ENCODE data around the gene CD36. TPM values are rescaled to one million over a fixed set of nuclear protein-coding genes. Genes with fewer than 3 reads are reported as not detected.
A peak's percentile ranks its signal among the peaks of the same experiment; 100 is the strongest.

The CD36 gene
- total RNA-seq, 1 experiment from 2014 or later: 0.32 TPM

GRCh38 chr7:80686576-80686975 lies 48.1 kb downstream of the CD36 start:
- Histone ChIP-seq H4K20me1 (ENCODE audit: insufficient read depth) (no peaks in the 10 kb centered on the region), H3K9ac (ENCODE audit: low read length) (no peak overlapping the region), H3K9me2 (ENCODE audit: insufficient read depth) (no peaks in the 10 kb centered on the region), H3K4me2 (ENCODE audit: low read length) (no peak overlapping the region), H3K27me3 (ENCODE audit: insufficient read depth, low read length) (no peaks in the 10 kb centered on the region), H3K36me3 (ENCODE audit: control insufficient read depth in 1 of 2, insufficient read depth in 2 of 2, low read length in 2 of 2) (no peaks in the 10 kb centered on the region), H3K79me2 (ENCODE audit: insufficient read depth, low read length) (no peaks in the 10 kb centered on the region), H3K27ac (ENCODE audit: low read depth, low read length) (no peak overlapping the region), H3K4me1 (ENCODE audit: control insufficient read depth in 1 of 2, insufficient read depth in 2 of 2, low read length in 2 of 2) (no peaks in the 10 kb centered on the region), H3K4me3 (replicated peaks in 1 of 2; ENCODE audit: low read depth in 1 of 2, low read length in 2 of 2) (no peak overlapping the region), H2AFZ (ENCODE audit: low read depth, low read length, poor library complexity, severe bottlenecking) (no peak overlapping the region), H3K9me3 (ENCODE audit: control insufficient read depth in 1 of 2, insufficient read depth in 1 of 2, low read depth in 1 of 2, low read length in 2 of 2) (no peaks in the 10 kb centered on the region)
- DNase-seq (ENCODE audit: low read depth, low spot score): no peak
- TF ChIP-seq ZNF274 (IDR thresholded peaks at IDR 0.05; ENCODE audit: low read depth, low read length) (no peak), TCF7L2 (IDR thresholded peaks at IDR 0.05; ENCODE audit: borderline replicate concordance, extremely low read depth, insufficient read depth, insufficient read length) (no peak), EGR1 (IDR thresholded peaks at IDR 0.05; ENCODE audit: low read depth) (no peak), ZBTB33 (IDR thresholded peaks at IDR 0.05; ENCODE audit: extremely low read depth, insufficient replicate concordance, low read length) (no peak), ZFX (IDR thresholded peaks at IDR 0.05) (no peak)
- intact Hi-C loops (cut with micrococcal nuclease): no loop called here
- ChIA-PET POLR2A (no interaction called here), CTCF (no interaction called here), RAD21 (ENCODE audit: low non-redundant PET in 1 of 2, low total read pairs in 2 of 2, uncharacterized antibody in 2 of 2, unreplicated experiment in 2 of 2) (no interaction called here)
- ATAC-seq: no peak
- BruUV-seq (replicated peaks): no TSS peak

GRCh38 chr7:80699045-80699638 lies 60.7 kb downstream of the CD36 start:
- Histone ChIP-seq H3K9ac (ENCODE audit: low read length) (no peak overlapping the region), H3K9me2 (ENCODE audit: insufficient read depth) (no peaks in the 10 kb centered on the region), H3K4me3 (replicated peaks in 1 of 2; ENCODE audit: low read depth in 1 of 2, low read length in 2 of 2) (no peak overlapping the region), H3K36me3 (ENCODE audit: control insufficient read depth in 1 of 2, insufficient read depth in 2 of 2, low read length in 2 of 2) (no peaks in the 10 kb centered on the region), H3K4me1 (ENCODE audit: control insufficient read depth in 1 of 2, insufficient read depth in 2 of 2, low read length in 2 of 2) (peaks cover 0 to 8% of the 10 kb centered on the region in 2 experiments; a peak in 3 of 4 replicates), H3K9me3 (ENCODE audit: control insufficient read depth in 1 of 2, insufficient read depth in 1 of 2, low read depth in 1 of 2, low read length in 2 of 2) (no peaks in the 10 kb centered on the region), H4K20me1 (ENCODE audit: insufficient read depth) (no peaks in the 10 kb centered on the region), H3K79me2 (ENCODE audit: insufficient read depth, low read length) (no peaks in the 10 kb centered on the region), H3K4me2 (ENCODE audit: low read length) (no peak overlapping the region), H2AFZ (ENCODE audit: low read depth, low read length, poor library complexity, severe bottlenecking) (peak overlapping the region; percentile 97), H3K27me3 (ENCODE audit: insufficient read depth, low read length) (no peaks in the 10 kb centered on the region), H3K27ac (ENCODE audit: low read depth, low read length) (no peak overlapping the region)
- CTCF ChIA-PET: interaction anchor here (2.7 kb wide), 1 partner anchor 771 kb away, joined by 18 read pairs; no protein-coding TSS in a partner anchor
- POLR2A ChIA-PET: no interaction called here
- intact Hi-C loops (cut with micrococcal nuclease): loop anchor here (1.0 to 10.0 kb wide), 5 partner anchors 221 to 1316 kb away; no protein-coding TSS in a partner anchor
- peak; percentile 80 for ATAC-seq
- RAD21 ChIA-PET (ENCODE audit: low non-redundant PET in 1 of 2, low total read pairs in 2 of 2, uncharacterized antibody in 2 of 2, unreplicated experiment in 2 of 2): no interaction called here
- peak; percentile 58 for DNase-seq (ENCODE audit: low read depth, low spot score)
- no TSS peak for BruUV-seq (replicated peaks)
- TF ChIP-seq FOSL1 (IDR thresholded peaks at IDR 0.05; ENCODE audit: low read depth) (no peak), CTCF (IDR thresholded peaks at IDR 0.05 in 2 of 3, conservative IDR thresholded peaks at IDR 0.05 in 1 of 3; ENCODE audit: borderline replicate concordance in 1 of 3, insufficient read depth in 1 of 3, low read depth in 2 of 3, low read length in 2 of 3) (peak; percentile 30 to 79 (median 70); a peak in 5 of 6 replicates), RAD21 (IDR thresholded peaks at IDR 0.05; ENCODE audit: low read depth) (peak; percentile 92)
